Measurements from ENCODE around the gene MET. TPM values are rescaled to one million over a fixed set of nuclear protein-coding genes. Genes with fewer than 3 reads are reported as not detected.

Gene MET
- total and polyA plus RNA-seq, 10 of the 15 experiments (the other 5 are each of a cell fraction or from before 2014, with no cell fraction given) = 0.01 to 0.21 TPM; not detected in 8

- Histone ChIP-seq H3K4me2 (ENCODE audit: control insufficient read depth, insufficient read depth) (no peak overlapping the region), H3K4me3 (no peak overlapping the region), H3K9ac (ENCODE audit: control insufficient read depth, insufficient read depth, low read length) (no peak overlapping the region), H4K20me1 (ENCODE audit: control insufficient read depth, insufficient read depth) (no peaks in the 10 kb centered on the region), H3K27ac (ENCODE audit: control insufficient read depth, insufficient read depth) (no peak overlapping the region), H3K9me3 (replicated peaks; ENCODE audit: control insufficient read depth, insufficient read depth, low read length) (no peaks in the 10 kb centered on the region; the same call in 1 of the 3 replicates), H3K79me2 (ENCODE audit: control insufficient read depth, insufficient read depth, low read length) (no peaks in the 10 kb centered on the region), H3K4me1 (ENCODE audit: control insufficient read depth, insufficient read depth, low read length) (no peaks in the 10 kb centered on the region), H3K36me3 (ENCODE audit: control insufficient read depth in 2 of 2, insufficient read depth in 2 of 2, low read length in 1 of 2) (no peaks in the 10 kb centered on the region), H2AFZ (ENCODE audit: control insufficient read depth, low read depth, low read length) (no peak overlapping the region; the same call in 1 of the 2 replicates), H3K27me3 (replicated peaks in 1 of 2; ENCODE audit: control insufficient read depth in 2 of 2, insufficient read depth in 2 of 2, low read length in 1 of 2) (no peaks in the 10 kb centered on the region; a peak in 1 of 4 replicates)
- ATAC-seq = no peak
- TF ChIP-seq IKZF2 (IDR thresholded peaks at IDR 0.05) = no peak
- TF ChIP-seq BCL11A (IDR thresholded peaks at IDR 0.05; ENCODE audit: low read depth, low read length) = no peak
- no peak for TF ChIP-seq SREBF2 (IDR thresholded peaks at IDR 0.05; ENCODE audit: low read length)
- TF ChIP-seq CEBPZ (IDR thresholded peaks at IDR 0.05; ENCODE audit: low read depth, low read length) = no peak
- TF ChIP-seq RB1 (IDR thresholded peaks at IDR 0.05; ENCODE audit: borderline replicate concordance) = no peak
- TF ChIP-seq CBFB (IDR thresholded peaks at IDR 0.05; ENCODE audit: low read depth) = no peak
- TF ChIP-seq ATF3 (IDR thresholded peaks at IDR 0.05; ENCODE audit: borderline replicate concordance, extremely low read depth, low read depth, low read length) = no peak
- no peak for TF ChIP-seq ZNF622 (IDR thresholded peaks at IDR 0.05)
- DNase-seq (ENCODE audit: low read depth, low spot score) = no peak
- FAIRE-seq = no peak
- ChIA-PET CTCF (no interaction called here), RAD21 (ENCODE audit: unreplicated experiment) (no interaction called here), SMC1A (ENCODE audit: uncharacterized antibody, unreplicated experiment) (no interaction called here), POLR2A (no interaction called here)
- no TSS peak for BruUV-seq (replicated peaks)
- intact Hi-C loops (cut with micrococcal nuclease; ENCODE audit: unreplicated experiment) (no loop called here), in situ Hi-C loops (cut with MboI) (no loop called here)
These were observed 157.5 kb downstream of the MET start for GRCh38 chr7:116829493-116829892.
